ENCODE results near the gene DUSP22. TPM values are rescaled to one million over a fixed set of nuclear protein-coding genes. Genes with fewer than 3 reads are reported as not detected.

DUSP22 gene
- total RNA-seq, 4 donors from 2014 or later = 53.2 to 89.8 (median 73.7) TPM

DNA sequence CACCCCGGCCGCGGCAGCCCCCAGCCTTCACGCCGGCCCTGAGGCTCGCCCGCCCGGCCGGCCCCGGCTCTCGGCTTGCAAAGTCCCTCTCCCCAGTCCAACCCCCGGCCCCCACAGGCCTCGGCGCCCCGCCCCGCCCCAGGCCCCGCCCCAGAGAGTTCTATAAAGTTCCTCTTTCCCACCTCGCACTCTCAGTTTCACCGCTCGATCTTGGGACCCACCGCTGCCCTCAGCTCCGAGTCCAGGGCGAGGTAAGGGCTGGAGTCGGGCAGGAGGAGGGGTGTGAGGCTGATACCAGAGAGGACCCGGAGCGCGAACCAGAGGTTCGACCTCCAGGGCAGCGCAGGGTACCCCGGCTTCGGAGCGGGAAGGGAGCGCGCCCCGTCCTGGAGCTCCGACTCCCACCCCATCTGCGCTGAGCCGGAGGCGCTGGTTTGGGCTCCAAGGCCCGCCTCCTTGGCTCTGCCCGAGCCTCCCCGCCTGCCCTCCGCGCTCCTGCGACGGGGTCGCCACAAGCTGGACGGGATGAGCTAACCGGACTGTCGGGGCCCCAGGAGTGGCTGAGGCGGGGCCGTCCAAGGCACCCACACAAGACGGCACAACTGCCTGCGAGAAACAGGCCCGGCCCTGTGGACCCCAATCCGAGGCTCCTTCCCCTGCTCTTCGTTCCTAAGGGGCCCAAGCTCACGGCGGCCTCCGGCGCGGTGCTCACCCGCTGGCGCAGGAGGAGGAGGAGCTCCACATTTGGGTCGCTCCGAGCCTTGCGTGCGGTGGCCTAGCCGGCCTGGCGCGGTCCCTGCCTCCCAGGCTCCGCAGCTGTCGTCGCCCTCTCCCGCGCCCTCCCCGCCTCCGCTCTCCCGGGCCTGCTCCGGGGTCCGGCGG is 99.5 kb downstream of the DUSP22 start, which contains the start of gene IRF4:
IRF4 (plus strand) TSS at position 194 of the 882 bp plus-strand sequence. CDS start 1,401 bp downstream, outside the sequence.
- Histone ChIP-seq H3K4me1 (peaks cover 0 to 37% (median 11%) of the 10 kb centered on the region in 4 donors), H3K36me3 (no peaks in the 10 kb centered on the region), H3K4me3 (peak within 1 kb of the TSS; percentile 20 to 55 (median 46)), H3K27ac (peak within 1 kb of the TSS in 1 of 4 donors; percentile 72), H3K9me3 (no peaks in the 10 kb centered on the region), H3K27me3 (peaks cover 0 to 80% of the 10 kb centered on the region in 2 donors)
- 1 to 3% methylated on average over 52 to 58 of the region's 82 CpGs for WGBS, 2 donors
- no peak for DNase-seq (ENCODE audit: low spot score in 2 of 2)
- TF ChIP-seq POLR2A (IDR thresholded peaks at IDR 0.05) (peak in 1 of 2 donors; percentile 24), EP300 (IDR thresholded peaks at IDR 0.05) (peak in 1 of 2 donors; percentile 30)
- TF ChIP-seq, protein P1, sequence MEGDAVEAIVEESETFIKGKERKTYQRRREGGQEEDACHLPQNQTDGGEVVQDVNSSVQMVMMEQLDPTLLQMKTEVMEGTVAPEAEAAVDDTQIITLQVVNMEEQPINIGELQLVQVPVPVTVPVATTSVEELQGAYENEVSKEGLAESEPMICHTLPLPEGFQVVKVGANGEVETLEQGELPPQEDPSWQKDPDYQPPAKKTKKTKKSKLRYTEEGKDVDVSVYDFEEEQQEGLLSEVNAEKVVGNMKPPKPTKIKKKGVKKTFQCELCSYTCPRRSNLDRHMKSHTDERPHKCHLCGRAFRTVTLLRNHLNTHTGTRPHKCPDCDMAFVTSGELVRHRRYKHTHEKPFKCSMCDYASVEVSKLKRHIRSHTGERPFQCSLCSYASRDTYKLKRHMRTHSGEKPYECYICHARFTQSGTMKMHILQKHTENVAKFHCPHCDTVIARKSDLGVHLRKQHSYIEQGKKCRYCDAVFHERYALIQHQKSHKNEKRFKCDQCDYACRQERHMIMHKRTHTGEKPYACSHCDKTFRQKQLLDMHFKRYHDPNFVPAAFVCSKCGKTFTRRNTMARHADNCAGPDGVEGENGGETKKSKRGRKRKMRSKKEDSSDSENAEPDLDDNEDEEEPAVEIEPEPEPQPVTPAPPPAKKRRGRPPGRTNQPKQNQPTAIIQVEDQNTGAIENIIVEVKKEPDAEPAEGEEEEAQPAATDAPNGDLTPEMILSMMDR (IDR thresholded peaks at IDR 0.05) = no peak

DNA sequence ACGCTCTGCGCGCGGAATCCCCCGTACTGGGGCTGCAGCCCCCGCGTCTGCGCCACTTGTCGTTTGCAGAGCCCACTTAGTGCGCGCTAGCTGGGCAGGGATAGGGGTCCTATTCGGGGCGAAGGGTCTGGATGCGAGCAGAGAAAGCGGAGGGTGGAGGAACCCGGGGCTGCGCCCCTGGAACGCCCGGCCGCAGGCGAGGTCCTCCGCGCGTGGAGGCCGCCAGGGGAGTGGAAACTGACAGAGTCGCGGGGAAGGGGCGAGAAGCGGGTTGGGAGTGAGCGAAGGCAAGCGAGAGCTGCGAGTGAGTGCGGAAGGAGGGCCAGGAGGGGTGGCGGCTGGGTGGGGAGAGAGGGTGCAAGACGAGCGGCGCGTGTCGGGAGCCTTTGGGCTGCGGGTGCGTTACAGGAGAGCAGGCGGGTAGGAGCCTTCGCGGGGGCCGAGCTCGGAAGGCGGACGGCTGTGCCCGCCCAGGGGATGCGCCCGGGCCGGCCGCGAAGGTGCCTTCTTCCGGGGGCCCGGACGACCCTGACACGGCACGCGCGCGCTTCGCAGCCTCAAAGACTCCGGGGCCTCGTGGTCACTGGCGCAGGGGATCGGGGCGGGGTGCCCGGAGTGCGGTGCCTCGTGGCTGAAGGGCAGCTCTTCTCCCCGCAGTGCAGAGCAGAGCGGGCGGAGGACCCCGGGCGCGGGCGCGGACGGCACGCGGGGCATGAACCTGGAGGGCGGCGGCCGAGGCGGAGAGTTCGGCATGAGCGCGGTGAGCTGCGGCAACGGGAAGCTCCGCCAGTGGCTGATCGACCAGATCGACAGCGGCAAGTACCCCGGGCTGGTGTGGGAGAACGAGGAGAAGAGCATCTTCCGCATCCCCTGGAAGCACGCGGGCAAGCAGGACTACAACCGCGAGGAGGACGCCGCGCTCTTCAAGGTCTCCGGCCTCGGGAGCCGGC is 100.4 kb downstream of the DUSP22 start:
- Histone ChIP-seq H3K27ac (peak overlapping the region in 1 of 4 donors; percentile 72), H3K9me3 (no peaks in the 10 kb centered on the region), H3K4me1 (peaks cover 0 to 37% (median 11%) of the 10 kb centered on the region in 4 donors), H3K27me3 (peaks cover 0 to 72% of the 10 kb centered on the region in 2 donors), H3K4me3 (peak overlapping the region; percentile 20 to 55 (median 46)), H3K36me3 (no peaks in the 10 kb centered on the region)
- DNase-seq (ENCODE audit: low spot score in 2 of 2) = no peak
- 2% methylated on average over 39 to 68 of the region's 108 CpGs for WGBS, 2 donors
- TF ChIP-seq EP300 (IDR thresholded peaks at IDR 0.05) (no peak), POLR2A (IDR thresholded peaks at IDR 0.05) (no peak)
- TF ChIP-seq, protein P1 (IDR thresholded peaks at IDR 0.05) = no peak

DNA sequence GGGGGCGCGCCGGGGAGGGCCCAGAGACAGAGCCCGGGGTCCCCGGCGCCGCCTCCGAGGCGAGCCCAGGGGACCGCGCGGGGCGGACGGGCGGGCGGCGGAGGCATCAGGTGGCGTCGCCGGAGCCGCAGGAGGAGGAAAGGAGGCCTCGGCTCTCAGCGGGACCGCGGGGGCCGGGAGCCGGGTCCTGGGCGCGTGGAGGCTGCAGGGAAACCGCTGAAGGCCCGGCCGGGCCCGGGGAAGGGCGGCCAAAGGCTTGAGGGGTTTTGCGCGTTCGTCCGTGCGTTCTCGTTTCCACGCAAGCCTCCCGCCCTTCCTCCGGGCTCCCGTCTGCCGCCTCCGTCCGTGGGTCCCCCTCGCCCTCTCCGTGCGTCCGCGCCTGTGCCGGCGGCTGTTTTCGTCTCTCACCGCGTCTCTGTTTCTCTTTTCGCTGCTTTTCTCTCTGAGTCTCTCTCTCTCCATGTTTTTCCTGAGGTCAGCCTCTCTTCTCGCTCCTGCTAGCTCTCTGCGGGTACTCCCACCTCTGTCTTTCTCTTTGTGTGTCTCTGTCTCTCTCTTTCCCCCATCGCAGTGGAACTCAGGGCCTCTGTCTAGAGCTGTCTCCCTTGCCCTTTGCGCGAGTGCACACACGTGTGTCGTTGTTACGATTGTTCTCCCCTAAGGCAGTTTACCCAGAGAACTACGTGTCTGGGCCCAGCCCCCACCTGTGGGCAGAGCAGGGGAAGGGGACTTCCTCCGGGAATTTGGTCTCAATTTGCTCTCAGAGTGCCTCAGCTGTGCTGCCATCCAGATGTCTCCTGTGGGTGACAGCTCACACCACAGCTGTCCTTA is 101.3 kb downstream of the DUSP22 start:
- peaks cover 0 to 66% of the 10 kb centered on the region in 2 donors for H3K27me3 ChIP-seq
- H3K4me1 ChIP-seq = peaks cover 0 to 37% (median 11%) of the 10 kb centered on the region in 4 donors
- 7 to 9% methylated on average over 49 to 62 of the region's 68 CpGs for WGBS, 2 donors
- TF ChIP-seq, protein P1 (IDR thresholded peaks at IDR 0.05) = no peak
- no peak for TF ChIP-seq POLR2A (IDR thresholded peaks at IDR 0.05)
- no peak for TF ChIP-seq EP300 (IDR thresholded peaks at IDR 0.05)
- H3K4me3 ChIP-seq = peak overlapping the region; percentile 4 to 55 (median 38)
- H3K27ac ChIP-seq = no peak overlapping the region
- no peaks in the 10 kb centered on the region for H3K36me3 ChIP-seq
- no peak for DNase-seq (ENCODE audit: low spot score in 2 of 2)
- no peaks in the 10 kb centered on the region for H3K9me3 ChIP-seq

DNA sequence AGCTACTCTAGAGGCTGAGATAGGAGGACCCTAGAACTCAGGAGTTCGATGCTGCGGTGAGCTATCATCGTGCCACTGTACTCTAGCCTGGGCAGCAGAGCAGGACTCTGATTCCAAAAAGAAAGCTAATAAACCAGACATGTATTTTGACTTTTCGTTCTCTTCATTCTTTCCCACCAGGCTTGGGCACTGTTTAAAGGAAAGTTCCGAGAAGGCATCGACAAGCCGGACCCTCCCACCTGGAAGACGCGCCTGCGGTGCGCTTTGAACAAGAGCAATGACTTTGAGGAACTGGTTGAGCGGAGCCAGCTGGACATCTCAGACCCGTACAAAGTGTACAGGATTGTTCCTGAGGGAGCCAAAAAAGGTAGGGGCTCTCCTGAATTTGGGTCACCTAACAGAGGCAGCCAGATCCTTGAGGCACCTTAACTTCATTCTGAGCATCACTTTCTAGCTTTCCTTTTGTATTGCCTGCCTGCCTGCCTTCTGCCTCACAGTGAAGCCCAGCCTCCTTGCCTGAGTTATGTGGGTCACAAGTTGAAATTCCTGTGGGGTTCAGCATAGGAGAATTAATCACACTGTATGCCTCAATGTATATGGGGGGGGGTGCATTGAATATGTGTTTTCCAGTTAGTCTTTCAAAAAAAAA is 102.5 kb downstream of the DUSP22 start:
- Histone ChIP-seq H3K9me3 (no peaks in the 10 kb centered on the region), H3K4me3 (no peak overlapping the region), H3K36me3 (no peaks in the 10 kb centered on the region), H3K27ac (no peak overlapping the region), H3K4me1 (peaks cover 0 to 37% (median 13%) of the 10 kb centered on the region in 4 donors), H3K27me3 (peaks cover 0 to 55% of the 10 kb centered on the region in 2 donors)
- DNase-seq (ENCODE audit: low spot score in 2 of 2) = no peak
- 90 to 92% methylated on average over 13 of the region's 13 CpGs for WGBS, 2 donors
- TF ChIP-seq POLR2A (IDR thresholded peaks at IDR 0.05) (no peak), EP300 (IDR thresholded peaks at IDR 0.05) (no peak)
- TF ChIP-seq, protein P1 (IDR thresholded peaks at IDR 0.05) = no peak

Measured in tibial nerve (tissue), 4 donors.